Sigmoid colon (tissue), 7 donors: ENCODE data around the gene NTN1. TPM values are rescaled to one million over a fixed set of nuclear protein-coding genes. Genes with fewer than 3 reads are reported as not detected.

Source experiments
- DNase-seq: peaks from one replicate; pipeline ENCODE4 v3.0.0-alpha.2; 2019
- H3K27ac ChIP-seq, 4 donors: fragments of 200-600 bp; sonication (generic); one replicate each; pipeline ENCODE4 v1.5.1; 2016 to 2019; ENCODE audit warnings: mild to moderate bottlenecking in 1 of 4
- H3K27me3 ChIP-seq, 3 donors: fragments of 200-600 bp; sonication (generic); one replicate each; pipeline ENCODE4 v1.5.1; 2019; ENCODE audit warnings: mild to moderate bottlenecking in 1 of 3
- H3K36me3 ChIP-seq, 4 donors: fragments of 200-600 bp; sonication (generic); one replicate each; pipeline ENCODE4 v1.5.1; 2016 to 2019
- H3K4me1 ChIP-seq, 4 donors: fragments of 200-600 bp; sonication (generic); one replicate each; pipeline ENCODE4 v1.5.1; 2017 to 2019
- H3K4me3 ChIP-seq, 4 donors: fragments of 200-600 bp; sonication (generic); one replicate each; pipeline ENCODE4 v1.5.1; 2017 to 2019; ENCODE audit warnings: mild to moderate bottlenecking in 2 of 4, moderate library complexity in 1 of 4
- H3K9me3 ChIP-seq, 4 donors: fragments of 200-600 bp in 3 of 4; sonication (generic) in 3 of 4; one replicate each; pipeline versions ENCODE4 v1.5.1 to v1.6.1; 2013 to 2019
- CTCF ChIP-seq, 4 experiments: fragments of 450-650 bp in 3 of 4; fragments of 200-600 bp in 1 of 4; IDR thresholded peaks; one replicate each; pipeline ENCODE4 v1.5.1; 2016 to 2019; ENCODE audit warnings: antibody characterized with exemption in 4 of 4, mild to moderate bottlenecking in 3 of 4, moderate library complexity in 2 of 4
- EP300 ChIP-seq, 4 donors: sonication (generic); formaldehyde crosslinking; IDR thresholded peaks; one replicate each; pipeline ENCODE4 v1.6.1; 2017; ENCODE audit warnings: antibody characterized with exemption in 4 of 4
- POLR2A ChIP-seq, 2 donors: fragments of 450-650 bp; IDR thresholded peaks; one replicate each; pipeline ENCODE4 v1.6.1; 2016; ENCODE audit warnings: antibody characterized with exemption in 2 of 2, mild to moderate bottlenecking in 2 of 2, moderate library complexity in 2 of 2
- POLR2AphosphoS5 ChIP-seq, 4 donors: sonication (generic); formaldehyde crosslinking; IDR thresholded peaks; one replicate each; pipeline ENCODE4 v1.6.1; 2017; ENCODE audit warnings: antibody characterized with exemption in 4 of 4
- WGBS, 2 donors: extraction: QIAGEN DNeasy Blood & Tissue Kit; methylation state at CpG; one replicate each; pipeline ENCODE4 v1.1.7; 2013; 5-methylcytosine and 5-hydroxymethylcytosine counted together
- intact Hi-C: fragments of 100-400 bp; cut with DNase I; formaldehyde crosslinking; loops from one replicate; pipeline ENCODE4 v1.15.1; 2023
- polyA plus RNA-seq, 3 donors: library from polyadenylated mRNA; stranded (reverse); fragments of 200-250 nt; gene quantifications; one replicate each; pipeline ENCODE4 v1.2.3, GENCODE V29; 2013
- total RNA-seq, 4 donors: library from RNA; depleted of rRNA; stranded (reverse); fragments of >200 nt; gene quantifications; one replicate each; pipeline ENCODE4 v1.1.0, GENCODE V29; 2016
- donor health status: healthy with polysubstance abuse.
- donor health status: Bipolar disorder and iron deficiency.
- donor health status: healthy.

NTN1 gene
- total and polyA plus RNA-seq, 7 donors, result 0.69 to 20.3 (median 10.5) TPM

DNA sequence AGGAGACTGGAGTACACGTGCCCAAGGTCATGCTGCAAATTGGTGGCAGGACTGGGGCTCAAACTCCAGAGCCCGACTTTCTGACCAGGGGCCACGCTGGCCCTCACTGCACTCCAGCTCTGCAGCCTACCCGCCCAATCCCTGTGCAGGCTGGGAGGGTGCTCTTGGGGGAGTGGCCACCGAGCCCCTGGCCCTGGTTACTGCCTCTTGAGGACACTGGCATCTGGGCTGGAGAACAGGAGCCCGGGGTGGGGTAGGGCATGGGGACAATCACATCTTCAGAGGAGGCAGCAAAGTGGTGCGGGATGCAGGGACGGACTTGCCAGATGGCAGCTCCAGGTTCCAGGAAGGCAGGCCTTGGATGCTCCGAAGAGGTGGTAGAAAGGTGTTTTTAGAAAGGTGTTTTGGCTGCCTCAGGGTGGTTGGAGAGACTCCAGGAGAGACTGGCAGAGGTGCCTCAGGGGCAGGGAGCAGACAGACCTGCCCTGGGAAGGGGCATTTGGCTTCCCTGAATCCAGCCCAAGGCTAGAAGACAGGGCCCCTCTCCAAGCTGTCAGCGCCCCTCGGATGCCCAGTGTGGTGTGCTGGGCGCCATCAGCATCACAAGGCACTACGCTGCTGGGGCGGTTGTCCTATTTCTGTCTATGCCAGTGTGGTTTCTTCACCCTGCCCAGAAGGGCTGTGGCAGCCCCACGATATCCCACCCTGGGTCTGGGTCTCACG is 220.6 kb downstream of the NTN1 start:
- 79 to 85% methylated on average over 16 of the region's 16 CpGs for WGBS, 2 donors
- H3K27ac ChIP-seq, result peak overlapping the region; percentile 92 to 96 (median 95)
- no peak overlapping the region for H3K4me3 ChIP-seq
- no peaks in the 10 kb centered on the region for H3K36me3 ChIP-seq
- TF ChIP-seq POLR2A (IDR thresholded peaks at IDR 0.05) (no peak), POLR2AphosphoS5 (IDR thresholded peaks at IDR 0.05) (peak in 2 of 4 donors; percentile 6 to 8)
- H3K4me1 ChIP-seq, result peaks cover 3 to 62% (median 57%) of the 10 kb centered on the region in 4 donors
- no peaks in the 10 kb centered on the region for H3K9me3 ChIP-seq
- DNase-seq, result no peak
- H3K27me3 ChIP-seq, result no peaks in the 10 kb centered on the region
- intact Hi-C loops, result loop anchor here (5.0 kb wide), 2 partner anchors 220 to 860 kb away; partner anchors contain the start of genes NTN1 and RPL26

GRCh38 chr17:9242497-9242881 is 221.2 kb downstream of the NTN1 start:
- peaks cover 3 to 62% (median 57%) of the 10 kb centered on the region in 4 donors for H3K4me1 ChIP-seq
- peak; percentile 76 for DNase-seq
- intact Hi-C loops, result loop anchor here (5.0 kb wide), 2 partner anchors 220 to 860 kb away; partner anchors contain the start of genes NTN1 and RPL26
- no peaks in the 10 kb centered on the region for H3K27me3 ChIP-seq
- H3K9me3 ChIP-seq, result no peaks in the 10 kb centered on the region
- H3K27ac ChIP-seq, result peak overlapping the region; percentile 92 to 96 (median 95)
- H3K36me3 ChIP-seq, result no peaks in the 10 kb centered on the region
- WGBS, 2 donors, result 82 to 83% methylated on average over 16 of the region's 16 CpGs
- no peak for TF ChIP-seq EP300 (IDR thresholded peaks at IDR 0.05)
- no peak for TF ChIP-seq POLR2A (IDR thresholded peaks at IDR 0.05)
- TF ChIP-seq POLR2AphosphoS5 (IDR thresholded peaks at IDR 0.05), result no peak
- no peak for TF ChIP-seq CTCF (IDR thresholded peaks at IDR 0.05)
- no peak overlapping the region for H3K4me3 ChIP-seq

GRCh38 chr17:9242983-9243382 is 221.7 kb downstream of the NTN1 start:
- no peak overlapping the region for H3K4me3 ChIP-seq
- intact Hi-C loops, result loop anchor here (5.0 kb wide), 2 partner anchors 221 to 861 kb away; partner anchors contain the start of genes NTN1 and RPL26
- no peaks in the 10 kb centered on the region for H3K27me3 ChIP-seq
- peak overlapping the region; percentile 92 to 96 (median 95) for H3K27ac ChIP-seq
- DNase-seq, result no peak
- no peaks in the 10 kb centered on the region for H3K9me3 ChIP-seq
- H3K4me1 ChIP-seq, result peaks cover 3 to 62% (median 57%) of the 10 kb centered on the region in 4 donors
- H3K36me3 ChIP-seq, result no peaks in the 10 kb centered on the region
- 88% methylated on average over 8 of the region's 8 CpGs for WGBS, 2 donors
- TF ChIP-seq POLR2A (IDR thresholded peaks at IDR 0.05), result no peak
- no peak for TF ChIP-seq EP300 (IDR thresholded peaks at IDR 0.05)

GRCh38 chr17:9244066-9245052 is 223.0 kb downstream of the NTN1 start:
- 81 to 88% methylated on average over 21 of the region's 21 CpGs for WGBS, 2 donors
- peaks cover 3 to 55% (median 50%) of the 10 kb centered on the region in 4 donors for H3K4me1 ChIP-seq
- H3K9me3 ChIP-seq, result no peaks in the 10 kb centered on the region
- peak; percentile 91 for DNase-seq
- no peak overlapping the region for H3K4me3 ChIP-seq
- intact Hi-C loops, result loop anchor here (2.0 to 5.0 kb wide), 3 partner anchors 48 to 862 kb away; partner anchors contain the start of genes NTN1 and RPL26
- H3K36me3 ChIP-seq, result peaks cover 0 to 5% (median 0%) of the 10 kb centered on the region in 4 donors
- H3K27ac ChIP-seq, result peak overlapping the region; percentile 66 to 96 (median 95)
- H3K27me3 ChIP-seq, result no peaks in the 10 kb centered on the region
- TF ChIP-seq EP300 (IDR thresholded peaks at IDR 0.05) (peak in 1 of 4 donors; percentile 65), POLR2AphosphoS5 (IDR thresholded peaks at IDR 0.05) (peak in 2 of 4 donors; percentile 40 to 49), POLR2A (IDR thresholded peaks at IDR 0.05) (no peak), CTCF (IDR thresholded peaks at IDR 0.05) (no peak)

DNA sequence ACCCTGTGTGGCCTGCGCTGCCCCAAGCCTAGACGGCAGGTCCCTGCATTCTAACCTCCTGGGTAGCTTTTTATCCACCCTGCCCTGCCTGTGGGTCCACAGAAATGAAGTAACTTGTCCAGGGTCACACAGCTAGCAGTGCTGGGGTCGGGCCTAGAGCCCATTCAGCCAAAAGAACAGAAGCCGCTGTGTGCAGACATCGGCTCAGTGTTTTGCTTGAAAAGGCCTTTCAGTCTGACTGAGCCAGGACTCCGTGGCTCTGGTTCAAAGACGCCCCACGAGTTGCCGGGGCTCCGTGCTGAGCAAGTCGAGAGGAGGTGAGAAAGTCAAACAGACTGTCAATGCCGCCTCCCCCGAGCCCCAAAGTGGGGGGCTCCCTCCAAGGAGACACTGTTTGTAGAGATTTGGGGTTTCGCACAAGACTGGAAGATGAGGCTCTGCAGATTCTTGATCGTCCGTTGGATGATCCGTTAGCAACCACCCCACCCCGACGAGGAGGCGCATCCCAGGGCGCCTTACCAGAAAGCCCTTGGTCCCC is 226.2 kb downstream of the NTN1 start:
- intact Hi-C loops, result no loop called here
- Histone ChIP-seq H3K36me3 (peaks cover 0 to 5% (median 0%) of the 10 kb centered on the region in 4 donors), H3K9me3 (no peaks in the 10 kb centered on the region), H3K4me1 (peaks cover 0 to 27% (median 22%) of the 10 kb centered on the region in 4 donors), H3K4me3 (no peak overlapping the region), H3K27me3 (no peaks in the 10 kb centered on the region), H3K27ac (peak overlapping the region in 3 of 4 donors; percentile 41 to 96 (median 59))
- TF ChIP-seq POLR2A (IDR thresholded peaks at IDR 0.05) (no peak), CTCF (IDR thresholded peaks at IDR 0.05) (no peak), POLR2AphosphoS5 (IDR thresholded peaks at IDR 0.05) (no peak), EP300 (IDR thresholded peaks at IDR 0.05) (no peak)
- WGBS, 2 donors, result 92 to 95% methylated on average over 21 of the region's 21 CpGs
- no peak for DNase-seq
